ENCODE results near the gene TGM1. TPM values are rescaled to one million over a fixed set of nuclear protein-coding genes. Genes with fewer than 3 reads are reported as not detected.

TGM1 gene
- polyA plus RNA-seq, 2 of the 4 experiments (the other 2 are of a cell fraction), result 0.61 to 1.3 TPM

DNA sequence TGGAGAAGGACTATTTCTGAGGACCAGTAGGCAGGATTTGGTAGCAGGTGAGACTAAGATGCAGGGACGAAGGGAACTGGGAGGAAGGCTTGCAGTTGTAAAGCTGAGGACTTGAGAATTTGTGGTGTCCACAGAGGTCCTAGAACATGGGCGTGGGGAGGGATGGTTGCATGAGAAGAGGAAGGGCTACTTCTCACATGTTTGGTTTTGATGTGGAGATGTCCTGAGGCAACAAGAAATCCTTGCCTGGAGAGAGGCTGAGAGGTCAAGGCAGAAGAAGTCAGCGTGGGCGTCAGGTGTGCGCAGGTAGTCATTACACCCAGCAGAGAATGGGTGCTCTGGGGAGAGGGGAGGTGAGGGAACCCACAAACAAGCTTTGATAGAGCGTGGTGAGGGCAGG, 14.1 kb upstream of the TGM1 start (continued):
- TF ChIP-seq, protein P1, sequence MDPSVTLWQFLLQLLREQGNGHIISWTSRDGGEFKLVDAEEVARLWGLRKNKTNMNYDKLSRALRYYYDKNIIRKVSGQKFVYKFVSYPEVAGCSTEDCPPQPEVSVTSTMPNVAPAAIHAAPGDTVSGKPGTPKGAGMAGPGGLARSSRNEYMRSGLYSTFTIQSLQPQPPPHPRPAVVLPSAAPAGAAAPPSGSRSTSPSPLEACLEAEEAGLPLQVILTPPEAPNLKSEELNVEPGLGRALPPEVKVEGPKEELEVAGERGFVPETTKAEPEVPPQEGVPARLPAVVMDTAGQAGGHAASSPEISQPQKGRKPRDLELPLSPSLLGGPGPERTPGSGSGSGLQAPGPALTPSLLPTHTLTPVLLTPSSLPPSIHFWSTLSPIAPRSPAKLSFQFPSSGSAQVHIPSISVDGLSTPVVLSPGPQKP (IDR thresholded peaks at IDR 0.05; ENCODE audit: low read depth, low read length), result no peak
- no peak for TF ChIP-seq ZNF302 (CRISPR knock-in tag; IDR thresholded peaks at IDR 0.05)
- no peak for TF ChIP-seq MAZ (IDR thresholded peaks at IDR 0.05; ENCODE audit: borderline replicate concordance, low read depth, low read length)
- no peak for TF ChIP-seq CEBPB (IDR thresholded peaks at IDR 0.05)

- Histone ChIP-seq H3K27ac (no peak overlapping the region), H3K9me3 (no peaks in the 10 kb centered on the region), H3K4me1 (0 out of 3 replicates have a peak, but pooled peaks cover 5% of the 10 kb centered on the region), H3K4me3 (no peak overlapping the region), H3K4me2 (no peak overlapping the region)
- WGBS (ENCODE audit: missing lambda C conversion rate), result 85% methylated on average over 3 of the region's 3 CpGs
- DNase-seq (ENCODE audit: low read depth in 1 of 2, low spot score in 1 of 2) (no peak), ATAC-seq (no peak), FAIRE-seq (no peak)
- POLR2A ChIA-PET, result interaction anchor here (1.4 kb wide), 1 partner anchor 32 kb away, joined by 8 read pairs; the partner anchor contains the start of gene TINF2
- CTCF ChIA-PET, result interaction anchor here (0.6 to 34.0 kb wide), 5 partner anchors 8 to 58 kb away, joined by 3 to 469 read pairs (median 25); partner anchors contain the start of genes CIDEB, DHRS1, LTB4R and LTB4R2
- TF ChIP-seq ZFP36 (IDR thresholded peaks at IDR 0.05; ENCODE audit: borderline replicate concordance, partially characterized antibody) (no peak), ZC3H11A (IDR thresholded peaks at IDR 0.05) (no peak), HEYL (CRISPR knock-in tag; IDR thresholded peaks at IDR 0.05) (no peak), HOXB5 (CRISPR knock-in tag; IDR thresholded peaks at IDR 0.05) (no peak), KDM5A (IDR thresholded peaks at IDR 0.05) (no peak), NR3C1 (IDR thresholded peaks at IDR 0.05) (no peak), EHF (CRISPR knock-in tag; IDR thresholded peaks at IDR 0.05) (no peak), FOSB (CRISPR knock-in tag; IDR thresholded peaks at IDR 0.05) (no peak)
- TF ChIP-seq, protein P2, sequence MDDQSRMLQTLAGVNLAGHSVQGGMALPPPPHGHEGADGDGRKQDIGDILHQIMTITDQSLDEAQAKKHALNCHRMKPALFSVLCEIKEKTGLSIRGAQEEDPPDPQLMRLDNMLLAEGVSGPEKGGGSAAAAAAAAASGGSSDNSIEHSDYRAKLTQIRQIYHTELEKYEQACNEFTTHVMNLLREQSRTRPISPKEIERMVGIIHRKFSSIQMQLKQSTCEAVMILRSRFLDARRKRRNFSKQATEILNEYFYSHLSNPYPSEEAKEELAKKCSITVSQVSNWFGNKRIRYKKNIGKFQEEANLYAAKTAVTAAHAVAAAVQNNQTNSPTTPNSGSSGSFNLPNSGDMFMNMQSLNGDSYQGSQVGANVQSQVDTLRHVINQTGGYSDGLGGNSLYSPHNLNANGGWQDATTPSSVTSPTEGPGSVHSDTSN (IDR thresholded peaks at IDR 0.05), result no peak
Measured at GRCh38 chr14:24274101-24274543, 11.1 kb upstream of the TGM1 start.

DNA sequence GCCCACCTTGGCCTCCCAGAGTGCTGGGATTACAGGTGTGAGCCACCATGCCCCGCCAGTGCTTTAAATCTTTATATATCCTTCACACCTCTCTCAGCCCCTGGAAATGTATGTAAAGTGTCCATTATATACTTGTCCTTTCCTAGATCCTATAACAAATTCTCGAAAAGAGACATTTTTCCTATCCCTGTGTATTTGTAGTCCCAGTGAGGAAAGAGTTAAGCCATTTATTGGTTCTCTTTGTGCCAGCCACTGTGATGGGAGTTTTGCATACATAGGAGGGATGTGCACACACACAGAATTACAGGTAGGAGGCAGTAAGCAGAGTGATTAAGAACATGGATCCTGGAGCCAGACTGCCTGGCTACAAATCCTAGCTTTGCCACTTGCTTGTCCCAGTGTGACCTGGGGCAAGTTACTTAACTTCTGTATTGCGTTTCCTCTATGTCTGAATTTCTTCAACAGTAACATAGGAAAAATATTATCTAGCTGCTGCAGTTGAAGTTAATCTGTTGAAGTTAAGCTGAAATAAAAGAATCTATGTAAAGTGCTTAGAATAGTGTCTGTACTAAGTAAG, 10.5 kb upstream of the TGM1 start:
- no peak overlapping the region for H3K4me3 ChIP-seq
- no peak overlapping the region for H3K4me2 ChIP-seq
- TF ChIP-seq HMGXB4 (CRISPR knock-in tag; IDR thresholded peaks at IDR 0.05; ENCODE audit: borderline replicate concordance) (no peak), ZNF302 (CRISPR knock-in tag; IDR thresholded peaks at IDR 0.05) (no peak), RCOR1 (IDR thresholded peaks at IDR 0.05; ENCODE audit: low read depth, low read length) (no peak), REST (IDR thresholded peaks at IDR 0.05) (no peak), CBX2 (IDR thresholded peaks at IDR 0.05; ENCODE audit: borderline replicate concordance, low read depth) (no peak), ZC3H11A (IDR thresholded peaks at IDR 0.05) (no peak), RAD21 (conservative IDR thresholded peaks at IDR 0.05 in 1 of 2, IDR thresholded peaks at IDR 0.05 in 1 of 2) (no peak), CHD4 (IDR thresholded peaks at IDR 0.05; ENCODE audit: borderline replicate concordance) (no peak), RFX5 (IDR thresholded peaks at IDR 0.05) (no peak), EHMT2 (IDR thresholded peaks at IDR 0.05; ENCODE audit: low read depth) (no peak), HDAC2 (IDR thresholded peaks at IDR 0.05) (no peak)
- TF ChIP-seq, protein P1 (IDR thresholded peaks at IDR 0.05; ENCODE audit: low read depth, low read length), result no peak
- 79% methylated on average over 3 of the region's 3 CpGs for WGBS (ENCODE audit: missing lambda C conversion rate)
- no peak overlapping the region for H3K27ac ChIP-seq
- FAIRE-seq, result no peak
- 0 out of 3 replicates have a peak, but pooled peaks cover 5% of the 10 kb centered on the region for H3K4me1 ChIP-seq
- H3K9me3 ChIP-seq, result no peaks in the 10 kb centered on the region
- ChIA-PET POLR2A (interaction anchor here (1.4 kb wide), 1 partner anchor 31 kb away, joined by 8 read pairs; the partner anchor contains the start of gene TINF2), CTCF (interaction anchor here (1.1 to 34.0 kb wide), 4 partner anchors 8 to 58 kb away, joined by 3 to 469 read pairs (median 44); partner anchors contain the start of genes CIDEB, DHRS1, LTB4R and LTB4R2)
- no peak for ATAC-seq
- peak; percentile 32 to 43 for DNase-seq (ENCODE audit: low read depth in 1 of 2, low spot score in 1 of 2)
